ENCODE data around the gene CAPN5.

The CAPN5 gene

DNA sequence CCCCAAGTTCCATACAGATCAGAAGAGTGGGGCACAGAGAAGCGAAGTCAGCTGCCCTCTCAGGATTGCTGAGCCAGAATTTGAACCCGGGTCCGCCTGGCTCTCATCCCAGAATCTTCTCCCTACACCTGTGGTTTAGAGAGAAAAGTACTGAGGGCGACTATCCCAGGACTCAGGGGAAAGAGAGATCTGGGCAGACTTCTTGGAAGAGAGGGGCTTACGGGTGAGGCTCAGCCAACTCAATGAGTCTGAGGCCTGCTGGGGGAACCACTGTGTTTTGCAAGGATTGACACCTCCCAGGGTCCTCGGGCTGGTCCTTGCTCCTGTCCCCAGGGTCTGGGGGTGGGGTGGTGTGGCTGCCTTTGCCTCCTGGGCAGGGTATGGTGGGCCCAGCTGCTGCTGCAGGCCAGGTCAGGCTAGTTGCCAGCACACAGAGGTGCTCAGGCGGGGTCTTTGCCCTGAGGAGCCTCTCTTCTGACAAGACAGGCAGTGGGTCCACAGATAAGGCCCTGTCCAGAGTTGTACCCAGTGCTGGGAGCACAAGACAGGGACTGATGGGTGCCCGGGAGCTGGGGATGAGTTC, 1.2 kb downstream of the CAPN5 start:
- no peak for DNase-seq

DNA sequence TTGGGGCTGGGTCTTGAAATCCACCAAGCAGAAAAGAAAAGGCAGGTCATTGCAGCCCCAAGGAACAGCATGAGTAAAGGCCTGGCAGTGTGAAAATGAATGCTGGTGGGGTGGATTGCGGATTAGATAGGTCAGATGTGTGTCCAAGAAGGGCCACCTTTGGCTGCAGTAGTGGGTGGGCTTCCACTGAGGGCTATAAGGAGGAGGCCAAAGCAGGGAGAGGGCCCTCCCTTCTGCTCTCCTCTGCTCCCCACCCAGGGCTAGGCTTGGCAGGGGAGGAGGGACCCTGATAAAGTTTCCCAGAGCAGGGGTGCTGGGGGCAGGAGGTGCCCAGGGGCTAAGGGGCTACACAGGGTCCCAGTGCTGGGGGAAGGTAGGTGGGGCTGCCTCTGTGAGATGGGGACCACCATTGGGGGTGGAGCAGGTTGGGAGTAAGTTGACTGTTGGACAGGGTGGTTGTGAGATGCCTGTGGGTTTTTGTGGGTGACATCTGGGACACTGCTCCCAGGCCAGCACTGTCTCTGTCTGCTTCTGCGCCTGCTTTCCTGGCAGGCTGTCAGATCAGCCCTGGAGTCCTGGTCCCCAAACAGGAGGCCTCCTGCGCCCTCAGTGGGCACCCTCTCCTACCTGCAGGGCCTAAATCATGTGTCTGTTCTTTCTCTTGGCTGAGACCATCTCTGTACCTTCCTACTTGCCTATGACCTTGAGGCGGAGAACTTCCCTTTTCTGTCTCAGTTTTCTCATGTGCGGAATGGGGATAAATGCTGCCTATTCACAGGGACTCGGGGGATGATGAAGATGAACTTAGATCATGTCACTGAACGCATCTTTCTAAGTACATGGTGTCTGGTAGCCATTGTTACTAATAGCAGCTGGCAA, 1.9 kb downstream of the CAPN5 start:
- no peak for DNase-seq

DNA sequence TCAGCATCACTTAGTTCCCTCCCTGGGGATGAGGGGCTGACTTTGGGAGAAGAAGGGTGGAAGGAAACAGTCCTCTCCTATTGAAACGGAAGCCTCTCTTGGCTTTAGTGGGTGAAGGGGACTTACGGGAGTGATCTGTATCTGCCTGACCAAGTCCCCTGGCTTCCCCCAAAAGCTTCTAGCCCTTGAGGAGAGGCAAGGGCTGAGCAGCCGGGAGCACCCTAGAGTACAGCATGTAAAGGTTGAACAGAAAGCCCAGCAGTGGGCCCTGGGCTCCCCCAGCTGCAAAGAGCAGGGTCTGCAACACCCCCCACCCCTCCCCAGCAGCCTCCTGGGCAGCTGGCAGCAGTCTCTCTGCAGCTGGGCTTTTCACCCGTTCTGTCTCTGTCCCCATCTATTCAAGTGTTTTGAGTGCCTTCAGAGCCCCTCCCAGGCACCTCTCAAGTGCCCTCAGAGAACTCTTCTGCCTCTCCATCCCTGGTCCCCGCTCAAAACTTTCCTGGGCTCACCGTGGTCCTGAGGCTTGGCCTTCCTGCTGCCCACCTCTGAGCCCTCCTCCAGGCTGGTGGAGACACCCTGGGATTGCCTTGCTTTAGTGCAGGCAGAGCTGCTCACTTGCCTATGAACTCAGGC, 2.7 kb downstream of the CAPN5 start:
- no peak for DNase-seq

DNA sequence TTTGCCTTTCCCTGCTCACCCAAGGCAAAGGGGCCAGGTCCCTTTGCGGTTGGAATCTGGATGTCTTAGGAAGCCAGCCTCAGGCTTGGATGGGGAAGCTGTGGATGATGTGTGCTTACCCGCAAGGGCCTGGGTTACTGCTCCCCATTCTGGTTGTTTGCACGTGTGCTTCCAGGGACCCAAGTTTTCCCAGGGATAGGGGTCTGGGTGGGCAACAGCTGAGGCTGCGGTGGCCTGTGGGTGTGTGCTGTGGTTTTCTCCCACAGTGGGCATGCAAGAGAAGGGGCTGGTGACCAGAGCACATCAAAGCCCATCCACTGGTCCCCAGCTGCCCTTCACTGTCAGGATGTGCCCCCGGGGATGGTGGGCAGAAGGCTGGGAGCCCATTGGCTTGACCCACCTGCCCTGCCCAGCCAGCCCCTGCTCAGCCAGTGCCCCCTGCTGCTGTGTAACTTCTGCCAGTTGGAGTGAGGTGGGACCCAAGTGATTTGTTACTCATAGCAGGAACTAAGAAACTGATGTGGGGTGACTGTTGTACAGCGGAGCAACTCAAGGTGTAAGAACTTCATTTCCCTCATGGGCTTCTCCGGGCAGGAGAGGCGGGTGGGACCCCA, 3.3 kb downstream of the CAPN5 start:
- no peak for DNase-seq

DNA sequence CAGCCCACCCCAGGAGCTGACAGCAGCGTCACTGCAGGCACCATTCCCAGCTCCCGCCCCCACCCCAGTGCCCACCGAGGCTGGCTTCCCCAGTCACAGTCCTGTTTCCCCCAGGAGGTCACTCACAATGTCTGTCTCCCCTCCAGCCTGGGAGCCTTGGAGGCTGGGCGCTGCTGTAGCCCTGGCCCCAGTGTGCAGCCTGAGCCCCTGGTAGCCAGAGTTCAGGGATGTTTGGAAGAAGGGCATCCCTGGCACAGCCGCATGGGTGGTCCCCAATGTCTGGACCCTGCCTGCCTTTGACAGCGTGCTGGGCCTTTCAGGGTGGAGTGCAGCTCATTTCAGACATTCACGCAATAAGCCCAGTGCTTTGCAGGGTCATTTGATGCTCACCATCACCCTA, 4.3 kb downstream of the CAPN5 start:
- no peak for DNase-seq

DNA sequence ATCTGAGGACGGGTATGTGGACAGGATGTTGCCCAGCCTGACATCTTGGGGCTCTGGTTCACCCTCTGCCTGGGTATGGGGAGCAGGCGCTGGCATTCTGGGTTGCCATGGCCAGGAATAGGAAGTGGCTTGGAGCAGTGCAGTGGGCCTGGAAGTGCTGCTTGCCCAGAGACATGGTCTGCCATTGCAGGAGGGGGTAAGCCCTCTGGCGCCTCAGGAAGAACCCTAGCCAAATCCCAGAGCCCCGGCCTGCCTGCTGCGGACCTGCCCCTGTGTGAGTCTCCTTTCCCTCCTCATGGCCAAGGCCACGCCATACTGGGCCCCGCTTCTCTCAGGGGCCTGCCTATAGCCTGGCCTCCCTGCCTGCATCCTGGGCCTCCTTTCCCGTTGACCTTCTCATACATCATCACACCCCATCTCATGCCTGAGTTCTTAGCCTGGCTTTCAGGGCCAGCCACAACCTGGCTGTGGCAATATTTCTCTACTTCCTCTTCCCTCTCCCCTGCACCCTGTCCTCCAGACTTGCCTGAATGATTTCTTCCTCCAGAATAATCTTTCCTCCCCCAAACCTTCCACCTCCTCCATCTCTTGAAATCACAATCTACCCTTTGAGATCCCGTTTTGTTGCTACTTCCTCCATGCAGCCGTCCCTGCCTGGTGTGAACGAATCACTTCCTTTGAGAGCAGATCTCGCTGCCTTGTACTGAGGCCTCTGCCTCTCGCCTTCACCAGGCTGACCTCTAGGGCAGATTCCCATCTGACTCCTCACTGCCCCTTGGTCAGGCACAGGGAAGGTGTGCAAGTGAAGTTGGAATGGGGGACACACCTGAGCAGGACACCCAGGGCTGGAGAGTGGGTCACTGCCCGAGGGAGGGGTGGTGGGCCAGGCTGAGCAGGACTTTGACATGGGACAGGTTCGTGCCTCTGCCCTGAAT, 5.2 kb downstream of the CAPN5 start:
- DNase-seq, result no peak

DNA sequence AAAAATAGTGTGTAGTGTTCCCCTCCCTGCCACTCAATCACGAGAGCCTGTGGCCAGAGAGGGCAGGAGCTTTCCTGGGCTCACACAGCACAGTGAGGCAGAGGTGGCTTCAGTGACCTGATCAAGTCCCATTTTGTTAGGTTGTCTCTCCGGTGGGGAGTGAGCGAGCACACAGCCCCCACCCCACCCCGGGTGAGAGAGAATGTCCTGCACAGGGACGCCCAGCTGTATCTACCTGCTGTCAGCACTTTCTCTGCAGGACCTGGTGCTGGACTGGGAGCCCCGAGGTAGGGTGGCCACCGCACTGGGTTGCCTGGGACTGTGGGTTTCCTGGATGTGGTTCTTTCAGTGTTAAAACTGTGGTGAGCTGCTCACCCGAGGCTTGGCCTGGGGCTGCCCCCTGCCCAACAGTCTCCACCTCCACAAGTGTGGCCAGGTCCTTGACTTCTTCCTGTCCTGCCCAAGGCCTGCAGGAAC, 6.1 kb downstream of the CAPN5 start:
- DNase-seq, result no peak

DNA sequence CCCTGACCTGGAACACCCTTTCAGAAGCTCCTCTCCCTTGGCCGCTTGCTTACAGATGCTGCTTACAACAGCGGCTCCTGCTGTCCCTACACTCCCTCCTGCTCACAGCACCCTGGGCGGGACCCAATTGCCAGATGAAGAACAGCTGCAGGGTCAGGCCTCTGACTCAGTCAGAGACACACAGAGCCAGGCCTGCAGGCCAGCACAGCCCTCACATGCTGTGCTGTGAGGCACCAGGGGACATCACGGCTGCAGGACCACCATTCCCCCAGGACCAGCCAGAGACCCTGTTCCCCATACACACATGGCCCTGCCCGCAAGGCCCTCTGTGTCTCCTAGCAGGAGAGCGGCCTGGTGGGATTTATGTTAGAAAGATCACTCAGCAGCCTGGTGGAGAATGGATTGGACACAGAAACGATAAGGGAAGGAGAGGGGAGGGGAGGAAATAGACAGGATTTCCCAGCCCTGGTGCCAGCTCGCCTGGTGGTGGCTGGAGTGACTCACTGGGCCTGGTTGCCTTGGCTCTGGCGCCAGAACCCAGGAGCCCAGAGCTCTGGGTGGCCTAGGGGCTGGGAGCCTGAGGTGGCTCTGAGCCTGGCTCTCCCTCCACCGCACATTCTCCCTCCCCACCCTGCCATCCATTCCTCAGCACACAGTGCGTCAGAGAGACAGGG, 6.7 kb downstream of the CAPN5 start:
- DNase-seq, result no peak

DNA sequence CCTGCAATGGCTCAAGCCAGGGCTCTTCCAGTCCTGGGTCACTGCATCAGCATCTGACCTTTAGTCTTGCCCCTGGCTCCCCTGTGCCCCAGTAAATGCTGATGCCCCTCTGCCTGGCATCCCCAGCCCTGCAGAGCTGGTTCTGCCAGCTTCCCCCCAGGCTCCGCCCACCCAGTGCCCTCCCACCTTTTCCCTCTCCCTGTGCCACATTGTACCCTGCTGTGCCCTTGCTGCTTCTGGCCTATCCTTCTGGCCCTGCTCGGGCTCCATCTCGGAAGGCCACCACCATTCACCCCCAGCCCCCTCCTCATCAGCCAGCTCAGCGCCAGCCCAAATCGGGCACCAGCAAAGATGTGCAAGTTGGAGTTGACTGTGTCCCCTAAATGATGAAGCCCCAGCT, 7.4 kb downstream of the CAPN5 start:
- no peak for DNase-seq

DNA sequence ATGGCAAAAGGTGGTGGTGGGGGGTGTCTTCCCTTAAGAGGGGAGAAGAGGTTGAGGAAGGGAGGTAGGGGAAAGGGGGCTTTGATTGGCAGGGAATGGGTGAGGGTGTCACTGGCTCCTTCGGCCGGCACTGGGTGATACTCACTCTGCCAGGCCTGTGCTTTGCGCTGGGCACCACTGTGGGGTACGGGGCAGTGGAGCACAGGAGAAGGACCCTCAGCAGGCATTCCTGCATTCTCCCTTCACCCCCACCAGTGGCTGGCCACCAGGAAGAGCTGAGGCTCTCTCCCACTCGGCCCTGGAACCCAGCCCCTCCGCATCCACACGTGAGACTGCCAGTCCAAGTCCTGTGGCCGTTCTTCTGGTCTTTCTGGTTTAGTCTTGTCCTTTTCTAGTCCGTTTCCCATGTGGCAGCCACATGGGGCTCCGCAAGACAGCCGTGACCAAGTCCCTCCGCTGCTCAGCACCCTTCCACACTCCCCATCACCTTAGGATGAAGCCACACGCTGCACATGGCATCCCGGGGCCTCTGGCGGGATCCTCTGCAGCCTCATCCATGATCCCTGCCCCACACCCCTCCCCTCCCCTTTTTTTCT, 8.0 kb downstream of the CAPN5 start:
- no peak for DNase-seq

DNA sequence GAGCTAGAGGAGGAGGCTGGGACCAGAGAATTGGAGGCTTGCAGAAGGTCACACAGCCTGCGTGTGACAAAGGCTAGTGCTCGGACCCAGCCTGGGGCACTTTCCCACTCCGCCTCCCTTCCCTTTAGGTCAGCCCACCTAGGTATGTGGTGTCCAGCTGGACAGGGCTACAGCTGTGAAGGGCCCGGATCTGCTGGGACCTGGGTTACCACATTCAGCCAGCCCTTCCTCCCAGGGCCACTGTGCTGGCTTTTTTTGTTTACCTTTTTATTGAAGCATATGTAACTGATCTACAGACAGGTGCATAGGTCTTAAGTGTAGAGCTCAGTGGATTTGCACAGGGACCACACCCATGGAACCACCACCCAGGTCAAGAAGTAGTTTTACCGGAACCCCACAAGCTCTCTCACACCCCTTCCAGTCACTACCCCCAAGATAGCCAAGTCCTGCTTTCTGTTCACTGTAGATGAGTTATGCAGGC, 8.7 kb downstream of the CAPN5 start:
- DNase-seq, result no peak

DNA sequence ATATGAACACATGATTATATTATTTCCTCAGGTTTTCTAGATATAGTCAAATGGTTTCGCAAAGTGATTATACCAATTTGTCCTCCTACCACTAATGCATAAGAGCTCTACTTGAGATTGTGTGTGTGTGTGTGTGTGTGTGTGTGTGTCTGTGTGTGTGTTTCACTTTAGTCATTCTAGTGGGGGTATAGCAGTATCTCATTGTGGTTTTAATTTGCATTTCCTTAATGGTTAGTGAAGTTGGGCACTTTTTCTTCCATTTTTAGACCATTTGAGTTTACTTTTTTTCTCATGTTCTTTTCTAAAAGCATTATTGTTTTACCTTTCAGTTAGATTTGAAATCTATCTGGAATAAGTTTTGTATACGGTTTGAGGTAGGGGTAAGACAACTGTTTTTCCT, 12.9 kb downstream of the CAPN5 start:
- DNase-seq, result no peak

DNA sequence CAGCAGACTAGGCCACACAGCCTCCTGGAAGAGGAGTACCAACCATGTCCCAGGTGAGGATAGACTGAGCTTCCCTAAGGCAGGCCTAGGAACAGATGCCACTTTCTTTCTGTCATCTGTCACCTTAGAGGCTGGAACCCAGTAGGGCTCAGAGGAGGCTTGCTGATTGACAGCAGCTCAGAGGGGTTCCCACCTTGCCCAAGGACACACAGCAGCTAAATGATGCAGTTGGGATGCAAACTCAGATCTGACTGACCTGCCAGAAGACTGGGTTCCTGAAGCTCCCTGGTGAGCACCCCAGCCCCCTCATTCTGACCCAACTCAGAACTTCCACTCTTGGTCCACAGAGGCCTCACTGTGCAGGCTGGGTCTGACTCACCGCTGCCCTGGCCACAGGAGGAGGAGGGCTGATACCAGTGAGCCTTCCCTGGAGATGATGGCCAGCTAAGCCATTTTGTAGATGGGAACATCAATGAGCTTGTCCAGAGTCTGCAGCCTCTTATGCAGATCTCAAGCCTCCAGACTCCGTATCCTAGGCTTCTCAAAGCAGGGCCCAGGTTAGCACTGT, 14.0 kb downstream of the CAPN5 start:
- DNase-seq, result no peak

DNA sequence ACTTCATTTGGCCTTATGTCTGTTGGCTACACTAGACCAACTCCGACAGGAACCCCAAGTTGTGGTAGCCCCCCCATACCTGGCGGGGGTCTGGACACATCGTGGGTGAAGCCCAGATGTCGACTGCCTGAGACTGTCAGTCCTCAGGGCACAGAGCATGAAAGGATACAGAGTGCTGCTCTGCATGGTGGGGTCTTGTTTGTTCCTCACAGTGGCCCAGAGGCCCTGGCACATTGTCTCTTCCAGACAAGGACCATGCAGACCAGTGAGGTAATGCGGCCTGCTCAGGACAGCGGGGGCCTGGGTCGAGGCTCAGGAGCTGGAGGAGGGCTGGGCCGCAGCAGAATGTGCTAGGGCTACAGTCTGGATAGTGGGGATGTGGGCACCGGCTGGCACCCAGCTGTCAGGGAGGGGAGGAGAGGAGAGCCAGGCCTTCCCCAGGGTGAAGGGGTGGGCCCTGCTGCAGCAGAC, 14.6 kb downstream of the CAPN5 start:
- no peak for DNase-seq

DNA sequence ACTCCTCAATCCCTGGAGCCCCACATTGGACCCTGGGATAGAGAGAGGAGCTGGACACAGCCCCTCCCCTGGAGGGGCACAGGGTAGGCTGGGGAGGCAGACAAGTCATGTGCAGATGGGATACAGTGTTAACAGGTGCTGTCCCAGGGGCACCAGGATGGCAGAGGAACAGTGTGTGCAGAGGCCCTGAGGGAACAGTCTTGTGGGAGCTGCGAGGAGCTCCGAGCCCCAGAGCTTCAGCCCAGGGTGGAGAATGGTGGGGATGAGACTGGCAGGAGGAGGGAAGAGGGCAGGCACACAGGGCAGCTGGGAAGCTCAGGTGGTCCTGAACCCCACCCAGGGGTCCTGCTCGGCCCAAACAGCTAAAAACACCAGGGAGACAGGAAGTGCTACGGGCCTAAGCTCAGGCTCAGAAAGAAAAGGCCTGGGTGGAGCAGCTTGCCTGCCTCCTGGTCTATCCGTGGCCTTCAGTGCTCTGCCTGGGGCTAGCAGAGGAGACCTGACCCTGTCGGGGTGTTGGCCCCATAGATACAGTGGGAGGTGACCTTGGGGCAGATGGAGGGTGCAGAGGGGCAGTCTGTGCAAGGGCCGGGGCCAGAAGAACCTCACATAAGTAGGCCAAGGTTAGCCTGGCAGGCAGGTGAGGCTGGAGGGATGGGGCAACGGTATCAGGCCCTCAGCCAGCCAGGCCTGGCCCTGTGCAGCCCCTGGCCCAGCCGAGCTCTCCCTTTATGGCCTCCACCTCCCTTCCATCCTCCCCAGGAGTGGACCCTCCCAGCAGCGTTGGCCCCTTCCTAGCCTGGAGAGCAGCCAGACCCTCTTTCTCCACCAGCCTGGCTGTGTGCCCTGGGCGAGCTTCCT, 15.4 kb downstream of the CAPN5 start:
- DNase-seq, result no peak

DNA sequence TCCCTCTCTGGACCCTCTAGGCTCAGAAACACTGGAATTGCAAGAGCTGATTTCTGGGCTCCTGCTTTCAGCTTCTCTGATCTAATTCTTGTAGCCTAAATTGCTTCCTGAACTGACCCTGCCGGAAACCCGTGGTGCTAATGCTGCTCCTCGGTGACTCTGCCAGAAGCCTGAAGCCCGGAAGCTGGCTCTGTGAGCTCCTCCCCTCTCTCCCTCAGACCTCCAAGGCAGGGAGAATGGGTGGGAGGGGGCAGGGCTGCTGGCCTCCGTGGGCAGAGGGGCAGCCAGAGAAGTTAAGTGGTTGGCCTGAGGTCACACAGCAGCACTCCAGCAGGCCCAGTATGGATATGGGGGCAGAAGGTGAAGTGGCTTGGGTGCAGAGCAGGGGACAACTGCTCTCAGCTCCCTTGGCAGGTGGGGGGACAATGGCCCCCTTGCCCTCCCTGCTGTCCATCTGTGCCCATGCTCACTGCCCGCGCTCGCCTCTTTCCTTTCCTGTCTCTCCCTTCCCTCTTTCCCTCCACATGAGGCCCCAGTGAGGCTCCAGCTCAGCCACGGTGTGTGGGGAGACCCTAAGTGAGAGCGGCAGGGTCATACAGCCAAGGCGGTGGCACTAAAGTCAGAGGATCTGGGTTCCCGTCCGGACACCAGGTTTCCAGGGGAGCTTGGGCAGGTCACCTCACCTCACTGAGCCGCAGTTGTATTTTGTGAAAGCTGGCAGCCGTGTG, 16.2 kb downstream of the CAPN5 start:
- DNase-seq, result no peak

DNA sequence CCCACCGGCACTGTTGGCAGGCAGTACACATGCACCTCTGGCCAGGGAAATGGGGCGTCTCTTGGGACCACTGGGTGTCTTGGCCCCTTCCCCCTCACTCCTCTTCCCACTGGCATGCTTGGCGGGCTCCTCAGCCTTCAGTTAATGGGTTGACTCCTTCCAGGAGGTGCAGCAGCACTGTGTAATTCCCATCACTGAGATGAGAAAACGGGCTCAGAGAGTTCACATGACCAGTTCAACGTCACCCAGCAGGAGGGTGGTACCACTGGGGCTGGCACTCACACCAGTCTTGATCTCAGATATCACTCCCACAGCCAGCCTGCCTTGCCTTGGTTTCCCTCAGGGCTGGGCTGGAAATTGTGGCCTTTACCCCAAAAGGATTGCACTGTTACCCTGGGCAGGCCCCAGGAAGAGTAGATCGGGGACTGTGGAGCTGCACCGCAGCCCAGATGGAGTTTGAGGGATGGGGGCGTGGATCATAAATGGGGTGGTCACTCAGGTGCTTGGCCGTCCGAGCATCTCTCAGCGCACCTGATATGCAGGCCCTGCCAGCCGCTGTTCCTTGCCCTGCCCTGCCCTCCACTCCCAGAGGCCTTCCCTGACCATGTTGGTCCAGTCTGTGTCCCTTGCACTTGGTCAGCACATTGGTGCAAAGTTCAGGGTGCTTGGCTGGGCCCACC, 16.9 kb downstream of the CAPN5 start:
- DNase-seq, result no peak

DNA sequence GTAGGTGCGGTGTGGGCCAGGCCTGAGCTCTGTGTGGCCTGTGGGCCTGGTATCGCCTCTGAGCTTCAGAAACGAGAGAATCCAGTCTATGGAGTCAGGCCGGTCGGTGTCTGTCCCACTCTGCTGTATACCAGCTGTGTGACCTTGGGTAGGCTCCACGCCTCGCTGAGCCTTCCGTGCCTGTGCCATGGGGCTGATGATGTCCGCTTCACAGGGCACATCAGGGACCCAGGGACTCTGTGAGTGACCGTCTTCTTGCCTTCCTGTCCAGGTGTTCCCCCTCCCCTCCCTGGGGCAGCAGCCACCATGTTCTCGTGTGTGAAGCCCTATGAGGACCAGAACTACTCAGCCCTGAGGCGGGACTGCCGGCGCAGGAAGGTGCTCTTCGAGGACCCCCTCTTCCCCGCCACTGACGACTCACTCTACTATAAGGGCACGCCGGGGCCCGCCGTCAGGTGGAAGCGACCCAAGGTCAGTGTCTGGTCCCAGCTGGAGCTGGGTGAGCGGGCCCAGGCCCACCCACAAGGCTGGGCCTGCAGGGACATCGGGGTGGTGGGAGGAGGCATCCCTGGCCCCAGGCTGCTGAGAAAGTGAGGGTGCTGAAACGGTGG, 17.9 kb downstream of the CAPN5 start:
- no peak for DNase-seq
